AG09309 (cell line): ENCODE results near the gene LRRC27.

Experiments used
- DNase-seq: peaks from one replicate; pipeline ENCODE4 v3.0.0-alpha.2; 2010; ENCODE audit warnings: low read depth
- H3K4me3 ChIP-seq: 2 replicates; pipeline ENCODE4 v1.5.1; 2011; ENCODE audit warnings: mild to moderate bottlenecking, low read depth, low read length, moderate library complexity; ENCODE audit not compliant: control insufficient read depth
- TF ChIP-seq, protein P1 (sequence below): IDR thresholded peaks from 2 replicates; pipeline ENCODE4 v1.5.1; 2011; ENCODE audit warnings: mild to moderate bottlenecking, low read depth, low read length, inconsistent platforms; ENCODE audit not compliant: insufficient read depth, control insufficient read depth; ENCODE audit errors: missing control alignments

LRRC27 gene

DNA sequence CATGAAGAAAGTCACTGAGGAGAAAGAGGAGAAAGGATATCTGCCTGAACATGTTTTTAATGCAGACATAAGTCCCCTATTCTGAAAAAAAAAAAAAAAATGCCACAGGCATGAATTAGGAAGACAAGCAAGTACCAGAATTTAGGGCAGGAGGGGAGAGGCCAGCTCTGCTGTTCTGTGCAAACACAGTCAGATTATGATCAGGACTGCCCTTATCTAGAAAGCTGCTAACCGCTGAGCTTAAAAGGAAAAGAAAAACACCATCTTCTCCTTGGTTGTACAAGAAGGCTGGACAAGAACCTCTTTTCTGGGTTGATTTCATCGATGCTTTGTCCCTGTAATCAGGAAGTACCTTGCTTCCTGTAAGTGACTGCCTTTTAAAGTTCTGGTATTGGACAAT, 49.7 kb downstream of the LRRC27 start:
- TF ChIP-seq, protein P1, sequence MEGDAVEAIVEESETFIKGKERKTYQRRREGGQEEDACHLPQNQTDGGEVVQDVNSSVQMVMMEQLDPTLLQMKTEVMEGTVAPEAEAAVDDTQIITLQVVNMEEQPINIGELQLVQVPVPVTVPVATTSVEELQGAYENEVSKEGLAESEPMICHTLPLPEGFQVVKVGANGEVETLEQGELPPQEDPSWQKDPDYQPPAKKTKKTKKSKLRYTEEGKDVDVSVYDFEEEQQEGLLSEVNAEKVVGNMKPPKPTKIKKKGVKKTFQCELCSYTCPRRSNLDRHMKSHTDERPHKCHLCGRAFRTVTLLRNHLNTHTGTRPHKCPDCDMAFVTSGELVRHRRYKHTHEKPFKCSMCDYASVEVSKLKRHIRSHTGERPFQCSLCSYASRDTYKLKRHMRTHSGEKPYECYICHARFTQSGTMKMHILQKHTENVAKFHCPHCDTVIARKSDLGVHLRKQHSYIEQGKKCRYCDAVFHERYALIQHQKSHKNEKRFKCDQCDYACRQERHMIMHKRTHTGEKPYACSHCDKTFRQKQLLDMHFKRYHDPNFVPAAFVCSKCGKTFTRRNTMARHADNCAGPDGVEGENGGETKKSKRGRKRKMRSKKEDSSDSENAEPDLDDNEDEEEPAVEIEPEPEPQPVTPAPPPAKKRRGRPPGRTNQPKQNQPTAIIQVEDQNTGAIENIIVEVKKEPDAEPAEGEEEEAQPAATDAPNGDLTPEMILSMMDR, result no peak
- DNase-seq, result no peak
- no peak overlapping the region for H3K4me3 ChIP-seq

DNA sequence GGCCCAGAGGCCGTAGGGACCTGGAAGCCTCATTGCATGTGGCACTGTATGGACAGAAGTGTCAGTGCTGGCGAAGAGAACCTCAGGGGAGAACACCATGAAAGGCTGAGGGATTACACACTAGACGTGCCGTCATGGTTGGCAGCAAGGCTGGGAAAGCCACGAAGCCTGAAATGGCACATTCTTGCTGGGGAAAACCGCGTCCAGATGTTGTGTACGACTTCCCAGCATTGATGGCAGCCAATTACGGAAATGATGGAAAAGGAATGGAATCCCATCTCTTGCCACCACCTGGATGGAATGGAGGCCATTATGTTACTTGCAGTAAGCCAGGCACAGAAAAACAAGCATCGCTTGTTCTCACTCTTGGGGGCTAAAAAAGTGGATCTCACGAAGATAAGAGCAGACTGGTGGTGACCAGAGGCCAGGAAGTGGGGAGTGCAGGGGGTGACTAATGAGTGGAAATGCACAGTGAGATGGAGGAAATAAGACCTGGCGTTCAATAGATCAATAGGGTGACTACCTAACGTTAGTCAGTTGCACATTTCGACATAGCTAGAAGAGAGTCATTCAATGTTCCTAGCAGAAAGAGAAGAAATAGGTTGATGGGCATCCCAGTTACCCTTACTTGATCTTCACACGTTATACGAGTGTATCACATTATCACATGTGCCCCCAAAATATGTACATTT, 50.4 kb downstream of the LRRC27 start:
- peak; percentile 75 for DNase-seq
- TF ChIP-seq, protein P1, result no peak
- no peak overlapping the region for H3K4me3 ChIP-seq

DNA sequence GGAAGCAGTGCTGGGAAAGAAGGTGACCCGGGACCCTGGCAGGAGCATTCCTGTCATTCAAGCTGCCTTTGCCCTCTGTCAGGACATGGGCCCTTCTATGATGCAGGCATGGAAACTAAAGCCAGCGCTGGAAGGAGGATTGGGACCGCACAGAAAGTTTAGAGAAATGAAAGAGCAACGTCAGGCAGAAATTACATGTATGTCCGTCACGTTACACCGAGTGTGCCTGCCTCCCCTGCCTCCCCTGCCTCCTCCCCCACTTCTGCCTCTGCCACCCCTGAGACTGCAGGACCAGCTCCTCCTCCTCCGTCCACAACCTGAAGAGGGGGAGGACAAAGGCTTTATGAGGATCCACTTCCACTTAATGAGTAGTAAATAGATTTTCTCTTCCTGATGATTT, 51.1 kb downstream of the LRRC27 start:
- no peak for DNase-seq
- TF ChIP-seq, protein P1, result no peak
- no peak overlapping the region for H3K4me3 ChIP-seq

DNA sequence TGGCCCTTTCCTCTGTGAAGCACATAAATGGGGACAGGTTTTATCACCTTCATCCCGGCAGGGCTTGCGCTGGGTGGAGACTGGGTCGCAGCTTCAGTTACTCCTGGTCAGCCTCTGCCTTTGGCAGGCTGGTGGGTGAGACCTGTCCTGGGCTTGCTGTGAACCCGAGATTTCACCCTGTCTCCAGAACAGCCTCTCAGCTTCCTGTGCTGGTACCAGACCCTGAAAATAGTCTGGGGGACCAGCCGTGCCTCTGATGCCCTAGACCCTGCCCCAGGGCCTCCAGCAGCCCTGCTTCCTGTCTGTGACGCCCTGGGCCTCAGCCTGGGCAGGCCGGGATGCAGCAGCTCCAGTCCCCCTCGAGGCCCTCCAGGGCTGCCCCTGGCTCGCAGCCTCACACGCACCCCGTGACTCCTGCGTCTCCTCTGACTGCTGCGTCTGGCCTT, 51.8 kb downstream of the LRRC27 start:
- TF ChIP-seq, protein P1, result no peak
- no peak for DNase-seq
- H3K4me3 ChIP-seq, result no peak overlapping the region

DNA sequence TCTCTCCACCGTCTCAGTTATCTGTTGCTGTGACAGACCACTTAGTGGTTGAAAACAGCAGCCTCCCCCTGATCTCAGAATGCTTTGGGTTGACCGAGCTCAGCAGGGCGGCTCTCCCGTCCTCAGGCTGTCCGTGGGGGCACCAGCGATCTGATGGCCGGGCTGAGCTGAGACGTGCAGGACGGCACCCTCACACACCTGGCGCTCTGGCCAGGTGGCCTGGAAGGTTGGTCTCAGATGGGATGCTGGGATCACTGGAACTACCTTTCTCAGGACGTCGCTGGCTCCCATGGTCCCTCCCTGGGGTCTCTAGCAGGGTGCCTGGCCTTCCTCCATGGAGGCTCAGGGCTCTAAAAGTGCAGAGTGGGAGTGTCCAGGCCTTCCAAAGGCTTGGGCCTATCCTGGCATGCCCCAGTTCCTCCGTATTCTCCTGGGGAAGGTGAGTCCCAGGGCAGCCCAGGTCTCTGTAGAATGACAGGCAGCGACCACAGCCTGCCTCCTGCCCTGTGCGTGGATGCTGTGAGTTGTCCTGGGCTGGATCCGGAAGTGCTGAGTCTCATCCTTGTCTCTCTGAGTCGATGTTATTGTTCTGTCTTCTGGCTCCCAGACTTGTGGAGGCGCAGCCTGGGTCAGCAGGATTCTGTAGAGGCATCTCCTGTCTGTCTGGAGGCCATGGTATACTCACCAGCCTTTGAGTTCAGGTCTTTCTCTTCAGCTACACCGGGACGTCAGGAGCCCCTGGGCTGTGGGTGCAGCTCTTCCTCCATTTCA, 52.8 kb downstream of the LRRC27 start:
- TF ChIP-seq, protein P1, result no peak
- DNase-seq, result no peak

DNA sequence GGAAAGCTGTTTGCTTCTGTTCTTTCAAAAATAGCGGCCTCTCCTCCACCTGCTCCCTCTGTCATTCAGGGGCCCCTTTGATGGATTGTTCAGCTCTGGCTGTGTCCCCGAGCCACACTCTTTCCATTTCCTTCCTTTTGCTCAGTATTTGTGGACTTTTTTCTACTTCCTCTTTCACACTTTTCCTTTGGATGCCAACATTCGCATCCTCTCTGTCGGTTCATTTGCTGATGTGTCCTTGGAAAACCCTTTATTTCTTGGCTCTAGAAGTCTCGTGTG, 53.3 kb downstream of the LRRC27 start:
- DNase-seq, result no peak
- no peak overlapping the region for H3K4me3 ChIP-seq
- TF ChIP-seq, protein P1, result no peak

More for the DNA sequence above, 52.8 kb downstream of the LRRC27 start:
- no peak overlapping the region for H3K4me3 ChIP-seq
